ENCODE data around the gene SEMA5B. TPM values are rescaled to one million over a fixed set of nuclear protein-coding genes. Genes with fewer than 3 reads are reported as not detected.

SEMA5B gene
- polyA plus RNA-seq, 1 donor (not counting 4 experiments of a cell fraction or from before 2014, with no cell fraction given), result 0.04 TPM

GRCh38 chr3:123064506-123064905, 36.9 kb upstream of the SEMA5B start:
- TF ChIP-seq CTCF (optimal IDR thresholded peaks at IDR 0.05 in 1 of 3, IDR thresholded peaks at IDR 0.05 in 1 of 3, conservative IDR thresholded peaks at IDR 0.05 in 1 of 3; ENCODE audit: extremely low read depth in 1 of 3, insufficient read depth in 2 of 3, low read length in 3 of 3), result no peak
- no peak for TF ChIP-seq EZH2 (IDR thresholded peaks at IDR 0.05; ENCODE audit: low read length)
- dilution Hi-C loops (cut with MboI; ENCODE audit: extremely low pct_ligation_motif_present, low sequenced_read_pairs), result no loop called here
- Histone ChIP-seq H3K36me3 (ENCODE audit: control insufficient read depth in 2 of 2, extremely low read depth in 1 of 2, insufficient read depth in 2 of 2, low read length in 2 of 2) (no peaks in the 10 kb centered on the region), H3K9ac (ENCODE audit: control insufficient read depth, extremely low read depth, insufficient read depth, low read length) (no peak overlapping the region), H4K20me1 (ENCODE audit: control insufficient read depth, extremely low read depth, insufficient read depth, low read length) (peaks cover 7% of the 10 kb centered on the region), H3K27me3 (ENCODE audit: control insufficient read depth, extremely low read depth, insufficient read depth, low read length) (no peaks in the 10 kb centered on the region), H3K9me3 (ENCODE audit: control insufficient read depth, low read depth, low read length) (no peaks in the 10 kb centered on the region), H3K4me2 (ENCODE audit: control insufficient read depth, extremely low read depth, insufficient read depth, low read depth, low read length) (no peak overlapping the region), H3K9me1 (ENCODE audit: control insufficient read depth, extremely low read depth, insufficient read depth, low read length) (no peaks in the 10 kb centered on the region), H3K4me1 (ENCODE audit: control insufficient read depth, extremely low read depth, insufficient read depth, low read length) (peaks cover 22% of the 10 kb centered on the region), H3K27ac (ENCODE audit: control insufficient read depth, insufficient read depth, low read length) (no peak overlapping the region), H2AFZ (ENCODE audit: control insufficient read depth, low read length) (no peak overlapping the region), H3K4me3 (ENCODE audit: control insufficient read depth in 2 of 3, extremely low read depth in 1 of 3, insufficient read depth in 2 of 3, low read depth in 1 of 3, low read length in 3 of 3) (no peak overlapping the region), H3K79me2 (ENCODE audit: control insufficient read depth, insufficient read depth, low read length) (peaks cover 25% of the 10 kb centered on the region)
- FAIRE-seq, result no peak
- DNase-seq (ENCODE audit: low read depth, low spot score), result no peak

- no peaks in the 10 kb centered on the region for H3K9me1 ChIP-seq (ENCODE audit: control insufficient read depth, extremely low read depth, insufficient read depth, low read length)
- H3K27me3 ChIP-seq (ENCODE audit: control insufficient read depth, extremely low read depth, insufficient read depth, low read length), result no peaks in the 10 kb centered on the region
- no peaks in the 10 kb centered on the region for H4K20me1 ChIP-seq (ENCODE audit: control insufficient read depth, extremely low read depth, insufficient read depth, low read length)
- H3K9me3 ChIP-seq (ENCODE audit: control insufficient read depth, low read depth, low read length), result no peaks in the 10 kb centered on the region
- H3K4me1 ChIP-seq (ENCODE audit: control insufficient read depth, extremely low read depth, insufficient read depth, low read length), result peaks cover 10% of the 10 kb centered on the region
- H3K4me2 ChIP-seq (ENCODE audit: control insufficient read depth, extremely low read depth, insufficient read depth, low read depth, low read length), result no peak overlapping the region
- no peak for TF ChIP-seq CTCF (optimal IDR thresholded peaks at IDR 0.05 in 1 of 3, IDR thresholded peaks at IDR 0.05 in 1 of 3, conservative IDR thresholded peaks at IDR 0.05 in 1 of 3; ENCODE audit: extremely low read depth in 1 of 3, insufficient read depth in 2 of 3, low read length in 3 of 3)
- TF ChIP-seq EZH2 (IDR thresholded peaks at IDR 0.05; ENCODE audit: low read length), result no peak
- DNase-seq (ENCODE audit: low read depth, low spot score) (no peak), FAIRE-seq (no peak)
- no peak overlapping the region for H2AFZ ChIP-seq (ENCODE audit: control insufficient read depth, low read length)
- no peak overlapping the region for H3K9ac ChIP-seq (ENCODE audit: control insufficient read depth, extremely low read depth, insufficient read depth, low read length)
- peaks cover 11% of the 10 kb centered on the region for H3K79me2 ChIP-seq (ENCODE audit: control insufficient read depth, insufficient read depth, low read length)
- H3K4me3 ChIP-seq (ENCODE audit: control insufficient read depth in 2 of 3, extremely low read depth in 1 of 3, insufficient read depth in 2 of 3, low read depth in 1 of 3, low read length in 3 of 3), result no peak overlapping the region
- no peaks in the 10 kb centered on the region for H3K36me3 ChIP-seq (ENCODE audit: control insufficient read depth in 2 of 2, extremely low read depth in 1 of 2, insufficient read depth in 2 of 2, low read length in 2 of 2)
- dilution Hi-C loops (cut with MboI; ENCODE audit: extremely low pct_ligation_motif_present, low sequenced_read_pairs), result no loop called here
- H3K27ac ChIP-seq (ENCODE audit: control insufficient read depth, insufficient read depth, low read length), result no peak overlapping the region
Observed at GRCh38 chr3:123063034-123063433, 35.5 kb upstream of the SEMA5B start.
